Activated T-cell treated with anti-CD3 and anti-CD28 coated beads, Interleukin-2, amount 50 U/mL, for 24 hours (primary cell): ENCODE measurements around the gene MORC4.
A peak's percentile ranks its signal among the peaks of the same experiment; 100 is the strongest.

Experiments
- DNase-seq: peaks from one replicate; pipeline ENCODE4 v3.0.0-alpha.2; 2020
- H3K27ac Mint-ChIP-seq: 2 replicates; pipeline ENCODE4 v1.8.0; 2020; ENCODE audit warnings: mild to moderate bottlenecking, mixed read lengths
- H3K27me3 Mint-ChIP-seq: 2 replicates; pipeline ENCODE4 v1.8.0; 2020; ENCODE audit warnings: mixed read lengths
- H3K36me3 Mint-ChIP-seq: 2 replicates; pipeline ENCODE4 v1.8.0; 2020; ENCODE audit warnings: low read depth, mixed read lengths
- H3K4me1 Mint-ChIP-seq: 2 replicates; pipeline ENCODE4 v1.8.0; 2020; ENCODE audit warnings: low read depth, mixed read lengths
- H3K4me3 Mint-ChIP-seq: 2 replicates; pipeline ENCODE4 v1.8.0; 2020; ENCODE audit warnings: mild to moderate bottlenecking, moderate library complexity, mixed read lengths
- H3K9me3 Mint-ChIP-seq: 2 replicates; pipeline ENCODE4 v1.8.0; 2020; ENCODE audit warnings: mixed read lengths

The MORC4 gene

GRCh38 chrX:107000013-107000515, at the start of gene MORC4:
Gene MORC4, minus strand, starts transcription at chrX:107000212. Its CDS starts 243 bp downstream, at chrX:106999969.
- H3K4me1 Mint-ChIP-seq = peaks cover 11% of the 10 kb centered on the region
- DNase-seq = peak; percentile 79
- H3K27me3 Mint-ChIP-seq = peaks cover 18% of the 10 kb centered on the region
- peak within 1 kb of the TSS; percentile 72 for H3K4me3 Mint-ChIP-seq
- H3K36me3 Mint-ChIP-seq = no peaks in the 10 kb centered on the region
- H3K9me3 Mint-ChIP-seq = no peaks in the 10 kb centered on the region
- peak within 1 kb of the TSS; percentile 29 for H3K27ac Mint-ChIP-seq

- no peak for DNase-seq
- Mint-ChIP-seq H3K27ac (no peak overlapping the region), H3K27me3 (peaks cover 54% of the 10 kb centered on the region), H3K4me3 (no peak overlapping the region), H3K36me3 (no peaks in the 10 kb centered on the region), H3K4me1 (no peaks in the 10 kb centered on the region), H3K9me3 (no peaks in the 10 kb centered on the region)
Measured at GRCh38 chrX:107047622-107048021, 47.6 kb upstream of the MORC4 start.

- H3K27me3 Mint-ChIP-seq = peaks cover 43% of the 10 kb centered on the region
- H3K4me1 Mint-ChIP-seq = no peaks in the 10 kb centered on the region
- no peak overlapping the region for H3K4me3 Mint-ChIP-seq
- H3K36me3 Mint-ChIP-seq = no peaks in the 10 kb centered on the region
- H3K9me3 Mint-ChIP-seq = no peaks in the 10 kb centered on the region
- no peak overlapping the region for H3K27ac Mint-ChIP-seq
- DNase-seq = no peak
Measured at GRCh38 chrX:107029752-107030151, 29.7 kb upstream of the MORC4 start.

GRCh38 chrX:107025545-107025944, 25.5 kb upstream of the MORC4 start:
- Mint-ChIP-seq H3K9me3 (no peaks in the 10 kb centered on the region), H3K4me3 (no peak overlapping the region), H3K36me3 (no peaks in the 10 kb centered on the region), H3K4me1 (no peaks in the 10 kb centered on the region), H3K27me3 (peaks cover 33% of the 10 kb centered on the region), H3K27ac (no peak overlapping the region)
- DNase-seq = no peak

- Mint-ChIP-seq H3K4me1 (no peaks in the 10 kb centered on the region), H3K36me3 (no peaks in the 10 kb centered on the region), H3K4me3 (no peak overlapping the region), H3K27ac (no peak overlapping the region), H3K27me3 (peaks cover 2% of the 10 kb centered on the region), H3K9me3 (no peaks in the 10 kb centered on the region)
- no peak for DNase-seq
Measured at GRCh38 chrX:107014936-107015335, 14.9 kb upstream of the MORC4 start.

- no peak for DNase-seq
- no peaks in the 10 kb centered on the region for H3K36me3 Mint-ChIP-seq
- no peak overlapping the region for H3K27ac Mint-ChIP-seq
Measured at GRCh38 chrX:107008034-107008433, 8.0 kb upstream of the MORC4 start.

GRCh38 chrX:106999002-106999975, 723 bp downstream of the MORC4 start:
- H3K9me3 Mint-ChIP-seq = no peaks in the 10 kb centered on the region
- peak overlapping the region; percentile 72 for H3K4me3 Mint-ChIP-seq
- peaks cover 16% of the 10 kb centered on the region for H3K27me3 Mint-ChIP-seq
- H3K4me1 Mint-ChIP-seq = peaks cover 11% of the 10 kb centered on the region
- peak; percentile 62 for DNase-seq
- H3K27ac Mint-ChIP-seq = no peak overlapping the region
- H3K36me3 Mint-ChIP-seq = no peaks in the 10 kb centered on the region

More at GRCh38 chrX:107008034-107008433, 8.0 kb upstream of the MORC4 start:
- Mint-ChIP-seq H3K9me3 (no peaks in the 10 kb centered on the region), H3K27me3 (peaks cover 12% of the 10 kb centered on the region), H3K4me3 (no peak overlapping the region), H3K4me1 (no peaks in the 10 kb centered on the region)

GRCh38 chrX:106997611-106998010, 2.4 kb downstream of the MORC4 start:
- H3K4me1 Mint-ChIP-seq = peaks cover 11% of the 10 kb centered on the region
- H3K4me3 Mint-ChIP-seq = no peak overlapping the region
- H3K27me3 Mint-ChIP-seq = peaks cover 10% of the 10 kb centered on the region
- no peaks in the 10 kb centered on the region for H3K36me3 Mint-ChIP-seq
- DNase-seq = no peak
- no peak overlapping the region for H3K27ac Mint-ChIP-seq
- H3K9me3 Mint-ChIP-seq = no peaks in the 10 kb centered on the region

GRCh38 chrX:106995678-106996077, 4.3 kb downstream of the MORC4 start:
- no peak overlapping the region for H3K27ac Mint-ChIP-seq
- H3K4me1 Mint-ChIP-seq = peaks cover 11% of the 10 kb centered on the region
- DNase-seq = no peak
- H3K9me3 Mint-ChIP-seq = no peaks in the 10 kb centered on the region
- H3K4me3 Mint-ChIP-seq = no peak overlapping the region
- peaks cover 14% of the 10 kb centered on the region for H3K27me3 Mint-ChIP-seq
- H3K36me3 Mint-ChIP-seq = peaks cover 8% of the 10 kb centered on the region

- Mint-ChIP-seq H3K4me3 (no peak overlapping the region), H3K36me3 (peaks cover 10% of the 10 kb centered on the region), H3K4me1 (peaks cover 9% of the 10 kb centered on the region), H3K27ac (no peak overlapping the region), H3K9me3 (no peaks in the 10 kb centered on the region), H3K27me3 (peaks cover 6% of the 10 kb centered on the region)
- DNase-seq = no peak
Measured at GRCh38 chrX:106987488-106987887, 12.5 kb downstream of the MORC4 start.

- no peak for DNase-seq
- H3K4me1 Mint-ChIP-seq = no peaks in the 10 kb centered on the region
- H3K36me3 Mint-ChIP-seq = peaks cover 13% of the 10 kb centered on the region
- H3K9me3 Mint-ChIP-seq = no peaks in the 10 kb centered on the region
- H3K27ac Mint-ChIP-seq = no peak overlapping the region
- H3K27me3 Mint-ChIP-seq = peaks cover 5% of the 10 kb centered on the region
- H3K4me3 Mint-ChIP-seq = no peak overlapping the region
Measured at GRCh38 chrX:106980952-106981626, 18.9 kb downstream of the MORC4 start.

GRCh38 chrX:106976416-106976815, 23.6 kb downstream of the MORC4 start:
- Mint-ChIP-seq H3K27me3 (peaks cover 5% of the 10 kb centered on the region), H3K36me3 (peaks cover 21% of the 10 kb centered on the region), H3K4me1 (no peaks in the 10 kb centered on the region), H3K4me3 (no peak overlapping the region), H3K9me3 (no peaks in the 10 kb centered on the region), H3K27ac (no peak overlapping the region)
- DNase-seq = no peak

GRCh38 chrX:106973433-106974149, 26.4 kb downstream of the MORC4 start:
- Mint-ChIP-seq H3K36me3 (peaks cover 23% of the 10 kb centered on the region), H3K9me3 (no peaks in the 10 kb centered on the region), H3K4me1 (no peaks in the 10 kb centered on the region), H3K27ac (no peak overlapping the region), H3K4me3 (no peak overlapping the region), H3K27me3 (peaks cover 11% of the 10 kb centered on the region)
- no peak for DNase-seq

- Mint-ChIP-seq H3K27ac (no peak overlapping the region), H3K4me1 (no peaks in the 10 kb centered on the region), H3K36me3 (peaks cover 24% of the 10 kb centered on the region), H3K27me3 (peaks cover 11% of the 10 kb centered on the region), H3K9me3 (no peaks in the 10 kb centered on the region), H3K4me3 (no peak overlapping the region)
- DNase-seq = no peak
Measured at GRCh38 chrX:106972896-106973295, 27.1 kb downstream of the MORC4 start.
